LNCaP clone FGC (cell line): Measurements from ENCODE around the gene NT5C1A.

ENCODE experiments used
- DNase-seq: peaks from one replicate; pipeline ENCODE4 v3.0.0-alpha.2; 2011; ENCODE audit warnings: low read depth
- H3K4me3 ChIP-seq: 2 replicates; pipeline ENCODE4 v1.5.1; 2011; ENCODE audit warnings: mild to moderate bottlenecking, low read depth, low read length, control low read depth
- CTCF ChIP-seq: IDR thresholded peaks from 2 replicates; pipeline ENCODE4 v1.5.1; 2012; ENCODE audit warnings: mild to moderate bottlenecking; ENCODE audit not compliant: control insufficient read depth, insufficient read depth; ENCODE audit errors: extremely low read depth

Gene NT5C1A

GRCh38 chr1:39631361-39632322 lies 40.3 kb downstream of the NT5C1A start:
- no peak for DNase-seq
- H3K4me3 ChIP-seq: no peak overlapping the region
- TF ChIP-seq CTCF: no peak

GRCh38 chr1:39628807-39629350 lies 43.0 kb downstream of the NT5C1A start:
- no peak overlapping the region for H3K4me3 ChIP-seq
- TF ChIP-seq CTCF: no peak
- no peak for DNase-seq

GRCh38 chr1:39626646-39627045 lies 45.3 kb downstream of the NT5C1A start:
- no peak for TF ChIP-seq CTCF
- H3K4me3 ChIP-seq: no peak overlapping the region
- no peak for DNase-seq

GRCh38 chr1:39625462-39626273 lies 46.2 kb downstream of the NT5C1A start:
- TF ChIP-seq CTCF: no peak
- no peak overlapping the region for H3K4me3 ChIP-seq
- no peak for DNase-seq

GRCh38 chr1:39625009-39625408 lies 46.9 kb downstream of the NT5C1A start:
- DNase-seq: no peak
- H3K4me3 ChIP-seq: no peak overlapping the region
- TF ChIP-seq CTCF: no peak

- H3K4me3 ChIP-seq: no peak overlapping the region
- no peak for TF ChIP-seq CTCF
- no peak for DNase-seq
These were observed 48.9 kb downstream of the NT5C1A start for GRCh38 chr1:39623053-39623452.
